ENCODE results near the gene PLEKHA5.

Gene PLEKHA5

GRCh38 chr12:19209661-19210060 lies 80.1 kb downstream of the PLEKHA5 start:
- H3K9me3 Mint-ChIP-seq: peaks cover 21% of the 10 kb centered on the region
- H3K36me3 Mint-ChIP-seq (ENCODE audit: low read depth): peaks cover 9% of the 10 kb centered on the region
- H3K27ac Mint-ChIP-seq: no peak overlapping the region
- no peaks in the 10 kb centered on the region for H3K27me3 Mint-ChIP-seq
- H3K4me3 Mint-ChIP-seq: no peak overlapping the region
- intact Hi-C loops (cut with micrococcal nuclease): no loop called here
- H3K4me1 Mint-ChIP-seq (ENCODE audit: low read depth): no peaks in the 10 kb centered on the region

GRCh38 chr12:19211802-19212201 lies 82.3 kb downstream of the PLEKHA5 start:
- no peak overlapping the region for H3K27ac Mint-ChIP-seq
- no peaks in the 10 kb centered on the region for H3K27me3 Mint-ChIP-seq
- peaks cover 9% of the 10 kb centered on the region for H3K36me3 Mint-ChIP-seq (ENCODE audit: low read depth)
- H3K4me3 Mint-ChIP-seq: no peak overlapping the region
- intact Hi-C loops (cut with micrococcal nuclease): no loop called here
- peaks cover 21% of the 10 kb centered on the region for H3K9me3 Mint-ChIP-seq
- H3K4me1 Mint-ChIP-seq (ENCODE audit: low read depth): no peaks in the 10 kb centered on the region

GRCh38 chr12:19212245-19212644 lies 82.7 kb downstream of the PLEKHA5 start:
- H3K27me3 Mint-ChIP-seq: no peaks in the 10 kb centered on the region
- peaks cover 9% of the 10 kb centered on the region for H3K36me3 Mint-ChIP-seq (ENCODE audit: low read depth)
- H3K4me1 Mint-ChIP-seq (ENCODE audit: low read depth): no peaks in the 10 kb centered on the region
- no peak overlapping the region for H3K4me3 Mint-ChIP-seq
- no peak overlapping the region for H3K27ac Mint-ChIP-seq
- intact Hi-C loops (cut with micrococcal nuclease): no loop called here
- H3K9me3 Mint-ChIP-seq: peaks cover 21% of the 10 kb centered on the region

- intact Hi-C loops (cut with micrococcal nuclease): no loop called here
- no peaks in the 10 kb centered on the region for H3K4me1 Mint-ChIP-seq (ENCODE audit: low read depth)
- no peak overlapping the region for H3K27ac Mint-ChIP-seq
- H3K36me3 Mint-ChIP-seq (ENCODE audit: low read depth): peaks cover 5% of the 10 kb centered on the region
- H3K27me3 Mint-ChIP-seq: no peaks in the 10 kb centered on the region
- no peak overlapping the region for H3K4me3 Mint-ChIP-seq
- peaks cover 16% of the 10 kb centered on the region for H3K9me3 Mint-ChIP-seq
Observed at GRCh38 chr12:19214020-19214419, 84.5 kb downstream of the PLEKHA5 start.

- Mint-ChIP-seq H3K27me3 (no peaks in the 10 kb centered on the region), H3K27ac (no peak overlapping the region), H3K4me3 (no peak overlapping the region), H3K9me3 (peaks cover 8% of the 10 kb centered on the region), H3K36me3 (ENCODE audit: low read depth) (no peaks in the 10 kb centered on the region), H3K4me1 (ENCODE audit: low read depth) (no peaks in the 10 kb centered on the region)
- intact Hi-C loops (cut with micrococcal nuclease): no loop called here
Observed at GRCh38 chr12:19215115-19215514, 85.6 kb downstream of the PLEKHA5 start.

- peaks cover 4% of the 10 kb centered on the region for H3K4me1 Mint-ChIP-seq (ENCODE audit: low read depth)
- no peaks in the 10 kb centered on the region for H3K27me3 Mint-ChIP-seq
- no peaks in the 10 kb centered on the region for H3K36me3 Mint-ChIP-seq (ENCODE audit: low read depth)
- H3K9me3 Mint-ChIP-seq: peaks cover 9% of the 10 kb centered on the region
- H3K4me3 Mint-ChIP-seq: no peak overlapping the region
- intact Hi-C loops (cut with micrococcal nuclease): no loop called here
- H3K27ac Mint-ChIP-seq: no peak overlapping the region
Observed at GRCh38 chr12:19217446-19217845, 87.9 kb downstream of the PLEKHA5 start.

GRCh38 chr12:19220205-19220604 lies 90.7 kb downstream of the PLEKHA5 start:
- H3K27me3 Mint-ChIP-seq: no peaks in the 10 kb centered on the region
- no peak overlapping the region for H3K27ac Mint-ChIP-seq
- no peaks in the 10 kb centered on the region for H3K36me3 Mint-ChIP-seq (ENCODE audit: low read depth)
- H3K4me1 Mint-ChIP-seq (ENCODE audit: low read depth): peaks cover 10% of the 10 kb centered on the region
- H3K4me3 Mint-ChIP-seq: no peak overlapping the region
- intact Hi-C loops (cut with micrococcal nuclease): loop anchor here (5.0 kb wide), 1 partner anchor 38 kb away; no protein-coding TSS in a partner anchor
- peaks cover 9% of the 10 kb centered on the region for H3K9me3 Mint-ChIP-seq

GRCh38 chr12:19220852-19221466 lies 91.4 kb downstream of the PLEKHA5 start:
- Mint-ChIP-seq H3K4me1 (ENCODE audit: low read depth) (peaks cover 10% of the 10 kb centered on the region), H3K4me3 (no peak overlapping the region), H3K9me3 (peaks cover 9% of the 10 kb centered on the region), H3K27ac (no peak overlapping the region), H3K36me3 (ENCODE audit: low read depth) (no peaks in the 10 kb centered on the region), H3K27me3 (no peaks in the 10 kb centered on the region)
- intact Hi-C loops (cut with micrococcal nuclease): loop anchor here (5.0 kb wide), 1 partner anchor 39 kb away; no protein-coding TSS in a partner anchor

GRCh38 chr12:19222558-19222957 lies 93.0 kb downstream of the PLEKHA5 start:
- H3K36me3 Mint-ChIP-seq (ENCODE audit: low read depth): no peaks in the 10 kb centered on the region
- H3K27me3 Mint-ChIP-seq: no peaks in the 10 kb centered on the region
- H3K4me3 Mint-ChIP-seq: no peak overlapping the region
- peaks cover 16% of the 10 kb centered on the region for H3K4me1 Mint-ChIP-seq (ENCODE audit: low read depth)
- intact Hi-C loops (cut with micrococcal nuclease): loop anchor here (5.0 kb wide), 1 partner anchor 40 kb away; no protein-coding TSS in a partner anchor
- H3K9me3 Mint-ChIP-seq: peaks cover 9% of the 10 kb centered on the region
- H3K27ac Mint-ChIP-seq: peak overlapping the region; percentile 58

- H3K9me3 Mint-ChIP-seq: peaks cover 9% of the 10 kb centered on the region
- intact Hi-C loops (cut with micrococcal nuclease): loop anchor here (5.0 kb wide), 1 partner anchor 41 kb away; no protein-coding TSS in a partner anchor
Observed at GRCh38 chr12:19223018-19223417, 93.5 kb downstream of the PLEKHA5 start.

GRCh38 chr12:19223695-19224094 lies 94.2 kb downstream of the PLEKHA5 start:
- Mint-ChIP-seq H3K36me3 (ENCODE audit: low read depth) (no peaks in the 10 kb centered on the region), H3K4me3 (no peak overlapping the region), H3K27me3 (no peaks in the 10 kb centered on the region), H3K4me1 (ENCODE audit: low read depth) (peaks cover 21% of the 10 kb centered on the region), H3K27ac (no peak overlapping the region), H3K9me3 (peaks cover 9% of the 10 kb centered on the region)
- intact Hi-C loops (cut with micrococcal nuclease): loop anchor here (5.0 kb wide), 1 partner anchor 41 kb away; no protein-coding TSS in a partner anchor

More at GRCh38 chr12:19223018-19223417, 93.5 kb downstream of the PLEKHA5 start:
- no peak overlapping the region for H3K4me3 Mint-ChIP-seq
- H3K27ac Mint-ChIP-seq: peak overlapping the region; percentile 58
- H3K27me3 Mint-ChIP-seq: no peaks in the 10 kb centered on the region
- H3K36me3 Mint-ChIP-seq (ENCODE audit: low read depth): no peaks in the 10 kb centered on the region
- peaks cover 18% of the 10 kb centered on the region for H3K4me1 Mint-ChIP-seq (ENCODE audit: low read depth)

- H3K36me3 Mint-ChIP-seq (ENCODE audit: low read depth): no peaks in the 10 kb centered on the region
- intact Hi-C loops (cut with micrococcal nuclease): loop anchor here (5.0 kb wide), 1 partner anchor 42 kb away; no protein-coding TSS in a partner anchor
- no peak overlapping the region for H3K4me3 Mint-ChIP-seq
- no peaks in the 10 kb centered on the region for H3K27me3 Mint-ChIP-seq
- peaks cover 17% of the 10 kb centered on the region for H3K9me3 Mint-ChIP-seq
- H3K27ac Mint-ChIP-seq: no peak overlapping the region
- peaks cover 29% of the 10 kb centered on the region for H3K4me1 Mint-ChIP-seq (ENCODE audit: low read depth)
Observed at GRCh38 chr12:19224746-19225145, 95.2 kb downstream of the PLEKHA5 start.

- Mint-ChIP-seq H3K27me3 (no peaks in the 10 kb centered on the region), H3K4me3 (no peak overlapping the region)
- intact Hi-C loops (cut with micrococcal nuclease): no loop called here
Observed at GRCh38 chr12:19227190-19227879, 97.8 kb downstream of the PLEKHA5 start.

GRCh38 chr12:19227880-19228210 lies 98.3 kb downstream of the PLEKHA5 start:
- Mint-ChIP-seq H3K4me3 (no peak overlapping the region), H3K4me1 (ENCODE audit: low read depth) (peaks cover 31% of the 10 kb centered on the region), H3K9me3 (peaks cover 9% of the 10 kb centered on the region), H3K27ac (no peak overlapping the region), H3K36me3 (ENCODE audit: low read depth) (peaks cover 9% of the 10 kb centered on the region), H3K27me3 (no peaks in the 10 kb centered on the region)
- intact Hi-C loops (cut with micrococcal nuclease): no loop called here

More at GRCh38 chr12:19227190-19227879, 97.8 kb downstream of the PLEKHA5 start:
- H3K9me3 Mint-ChIP-seq: peaks cover 9% of the 10 kb centered on the region
- no peak overlapping the region for H3K27ac Mint-ChIP-seq
- peaks cover 9% of the 10 kb centered on the region for H3K36me3 Mint-ChIP-seq (ENCODE audit: low read depth)
- peaks cover 31% of the 10 kb centered on the region for H3K4me1 Mint-ChIP-seq (ENCODE audit: low read depth)
